Measurements from ENCODE around the gene RND3.

- TF ChIP-seq CTCF (conservative IDR thresholded peaks at IDR 0.05 in 1 of 2, IDR thresholded peaks at IDR 0.05 in 1 of 2; ENCODE audit: extremely low read depth in 1 of 2, insufficient read depth in 1 of 2, low read depth in 1 of 2, low read length in 2 of 2), result no peak
- TF ChIP-seq EZH2 (IDR thresholded peaks at IDR 0.05; ENCODE audit: borderline replicate concordance, low read length), result no peak
Measured at GRCh38 chr2:150484461-150485021, 2.9 kb downstream of the RND3 start.
